Mucosa of rectum (tissue), 2 donors: ENCODE results near the gene KIF16B.

ENCODE experiments used
- H3K27ac ChIP-seq, 2 donors: one replicate each; pipeline ENCODE4 v1.7.0; 2013; ENCODE audit warnings: inconsistent platforms in 2 of 2, low read depth in 2 of 2, low read length in 2 of 2
- H3K27me3 ChIP-seq, 2 donors: one replicate each; pipeline ENCODE4 v1.7.0; 2013; ENCODE audit warnings: low read length in 2 of 2; ENCODE audit not compliant: control insufficient read depth in 2 of 2, insufficient read depth in 2 of 2
- H3K36me3 ChIP-seq, 2 donors: one replicate each; pipeline ENCODE4 v1.7.0; 2013; ENCODE audit warnings: low read length in 2 of 2; ENCODE audit not compliant: control insufficient read depth in 2 of 2, insufficient read depth in 2 of 2
- H3K4me1 ChIP-seq, 2 donors: one replicate each; pipeline ENCODE4 v1.7.0; 2013; ENCODE audit warnings: low read length in 2 of 2, mild to moderate bottlenecking in 1 of 2; ENCODE audit not compliant: control insufficient read depth in 2 of 2, insufficient read depth in 2 of 2
- H3K4me3 ChIP-seq, 2 donors: one replicate each; pipeline ENCODE4 v1.7.0; 2013; ENCODE audit warnings: low read length in 2 of 2
- H3K9ac ChIP-seq, 2 donors: one replicate each; pipeline ENCODE4 v1.7.0; 2013; ENCODE audit warnings: low read length in 2 of 2, low read depth in 1 of 2, mild to moderate bottlenecking in 1 of 2
- H3K9me3 ChIP-seq, 2 donors: one replicate each; pipeline ENCODE4 v1.7.0; 2013; ENCODE audit warnings: low read length in 2 of 2; ENCODE audit not compliant: control insufficient read depth in 2 of 2
- donor health status: healthy.
- donor health status: Normal muscosa, but diverticular disease.

KIF16B gene, protein sequence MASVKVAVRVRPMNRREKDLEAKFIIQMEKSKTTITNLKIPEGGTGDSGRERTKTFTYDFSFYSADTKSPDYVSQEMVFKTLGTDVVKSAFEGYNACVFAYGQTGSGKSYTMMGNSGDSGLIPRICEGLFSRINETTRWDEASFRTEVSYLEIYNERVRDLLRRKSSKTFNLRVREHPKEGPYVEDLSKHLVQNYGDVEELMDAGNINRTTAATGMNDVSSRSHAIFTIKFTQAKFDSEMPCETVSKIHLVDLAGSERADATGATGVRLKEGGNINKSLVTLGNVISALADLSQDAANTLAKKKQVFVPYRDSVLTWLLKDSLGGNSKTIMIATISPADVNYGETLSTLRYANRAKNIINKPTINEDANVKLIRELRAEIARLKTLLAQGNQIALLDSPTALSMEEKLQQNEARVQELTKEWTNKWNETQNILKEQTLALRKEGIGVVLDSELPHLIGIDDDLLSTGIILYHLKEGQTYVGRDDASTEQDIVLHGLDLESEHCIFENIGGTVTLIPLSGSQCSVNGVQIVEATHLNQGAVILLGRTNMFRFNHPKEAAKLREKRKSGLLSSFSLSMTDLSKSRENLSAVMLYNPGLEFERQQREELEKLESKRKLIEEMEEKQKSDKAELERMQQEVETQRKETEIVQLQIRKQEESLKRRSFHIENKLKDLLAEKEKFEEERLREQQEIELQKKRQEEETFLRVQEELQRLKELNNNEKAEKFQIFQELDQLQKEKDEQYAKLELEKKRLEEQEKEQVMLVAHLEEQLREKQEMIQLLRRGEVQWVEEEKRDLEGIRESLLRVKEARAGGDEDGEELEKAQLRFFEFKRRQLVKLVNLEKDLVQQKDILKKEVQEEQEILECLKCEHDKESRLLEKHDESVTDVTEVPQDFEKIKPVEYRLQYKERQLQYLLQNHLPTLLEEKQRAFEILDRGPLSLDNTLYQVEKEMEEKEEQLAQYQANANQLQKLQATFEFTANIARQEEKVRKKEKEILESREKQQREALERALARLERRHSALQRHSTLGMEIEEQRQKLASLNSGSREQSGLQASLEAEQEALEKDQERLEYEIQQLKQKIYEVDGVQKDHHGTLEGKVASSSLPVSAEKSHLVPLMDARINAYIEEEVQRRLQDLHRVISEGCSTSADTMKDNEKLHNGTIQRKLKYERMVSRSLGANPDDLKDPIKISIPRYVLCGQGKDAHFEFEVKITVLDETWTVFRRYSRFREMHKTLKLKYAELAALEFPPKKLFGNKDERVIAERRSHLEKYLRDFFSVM (N-terminal part only)

DNA sequence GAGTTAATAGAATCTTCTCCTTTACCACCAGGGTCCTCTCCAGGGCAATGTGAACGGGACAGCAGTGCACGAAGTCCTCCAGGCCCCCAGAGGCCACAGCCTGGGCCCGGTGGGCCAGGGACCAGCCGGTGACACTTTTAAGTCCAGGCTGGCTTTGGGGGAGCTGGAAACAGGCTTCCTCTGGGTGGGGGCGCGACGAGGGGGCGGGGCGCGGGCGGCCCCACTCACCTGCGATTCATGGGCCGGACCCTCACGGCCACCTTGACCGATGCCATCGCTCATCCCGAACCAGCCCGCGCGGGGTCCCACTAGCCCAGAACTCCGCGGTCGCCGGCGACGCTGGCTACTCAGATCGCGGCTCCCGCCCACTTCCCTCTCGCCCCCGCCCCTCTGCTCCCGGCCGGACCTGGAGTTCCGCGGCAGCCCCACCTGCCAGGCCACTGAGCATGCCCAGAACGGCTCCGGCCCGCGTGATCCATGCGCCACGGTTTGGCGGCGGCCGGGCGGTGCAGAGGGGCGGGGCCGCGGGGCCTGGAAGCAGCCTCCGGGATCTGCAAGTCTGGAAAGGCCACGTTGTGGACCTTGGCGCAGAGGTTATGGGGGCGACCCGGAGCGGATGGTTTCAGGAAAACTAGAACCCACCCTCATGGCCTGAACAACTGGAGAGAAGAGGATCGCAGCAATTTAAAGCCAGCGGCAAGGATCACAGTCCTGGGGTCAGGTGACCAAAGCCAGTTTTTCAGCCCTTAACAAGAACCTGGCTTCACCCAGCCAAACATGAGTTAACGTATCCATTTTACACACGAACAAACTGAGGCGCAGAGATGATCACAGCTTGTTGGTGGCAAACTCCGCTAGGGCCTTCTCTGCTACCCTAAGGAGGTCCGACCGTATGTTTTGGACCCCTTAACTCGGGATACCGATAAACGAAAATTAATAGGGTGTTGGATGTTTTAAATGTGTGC lies at the start of gene KIF16B:
TSS of gene KIF16B (minus strand) at position 448 of the 965 bp plus-strand sequence. CDS start at position 275, 173 bp downstream.
- Histone ChIP-seq H3K4me1 (peaks cover 20 to 28% of the 10 kb centered on the region in 2 donors), H3K36me3 (peaks cover 0 to 2% of the 10 kb centered on the region in 2 donors), H3K9me3 (no peaks in the 10 kb centered on the region), H3K9ac (peak within 1 kb of the TSS; percentile 87 to 96), H3K4me3 (peak within 1 kb of the TSS; percentile 77 to 85), H3K27me3 (no peaks in the 10 kb centered on the region), H3K27ac (peak within 1 kb of the TSS; percentile 80 to 85)

DNA sequence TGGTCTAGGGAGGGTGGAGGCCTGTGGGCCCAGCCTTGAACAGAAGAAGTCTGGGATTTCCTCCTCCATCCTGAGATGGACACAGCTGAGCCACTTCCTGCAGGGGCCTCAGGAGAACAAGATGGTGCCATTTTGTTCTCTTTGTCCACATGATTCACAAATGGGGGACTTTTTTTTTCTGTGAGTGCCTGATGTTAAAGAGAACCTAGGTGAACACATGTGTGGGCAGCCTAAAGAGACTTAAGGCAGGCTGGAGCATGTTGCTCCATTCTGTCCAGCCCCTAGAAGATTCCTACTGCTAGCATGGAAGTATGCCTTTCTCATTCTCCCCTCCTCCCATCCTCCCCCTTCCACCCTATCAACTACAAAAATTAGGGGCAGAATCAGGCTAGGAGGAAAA lies 49.3 kb upstream of the KIF16B start:
- no peak overlapping the region for H3K9ac ChIP-seq
- no peaks in the 10 kb centered on the region for H3K36me3 ChIP-seq
- no peaks in the 10 kb centered on the region for H3K9me3 ChIP-seq
- no peak overlapping the region for H3K27ac ChIP-seq
- H3K4me1 ChIP-seq = peaks cover 0 to 5% of the 10 kb centered on the region in 2 donors
- H3K4me3 ChIP-seq = no peak overlapping the region
- no peaks in the 10 kb centered on the region for H3K27me3 ChIP-seq

DNA sequence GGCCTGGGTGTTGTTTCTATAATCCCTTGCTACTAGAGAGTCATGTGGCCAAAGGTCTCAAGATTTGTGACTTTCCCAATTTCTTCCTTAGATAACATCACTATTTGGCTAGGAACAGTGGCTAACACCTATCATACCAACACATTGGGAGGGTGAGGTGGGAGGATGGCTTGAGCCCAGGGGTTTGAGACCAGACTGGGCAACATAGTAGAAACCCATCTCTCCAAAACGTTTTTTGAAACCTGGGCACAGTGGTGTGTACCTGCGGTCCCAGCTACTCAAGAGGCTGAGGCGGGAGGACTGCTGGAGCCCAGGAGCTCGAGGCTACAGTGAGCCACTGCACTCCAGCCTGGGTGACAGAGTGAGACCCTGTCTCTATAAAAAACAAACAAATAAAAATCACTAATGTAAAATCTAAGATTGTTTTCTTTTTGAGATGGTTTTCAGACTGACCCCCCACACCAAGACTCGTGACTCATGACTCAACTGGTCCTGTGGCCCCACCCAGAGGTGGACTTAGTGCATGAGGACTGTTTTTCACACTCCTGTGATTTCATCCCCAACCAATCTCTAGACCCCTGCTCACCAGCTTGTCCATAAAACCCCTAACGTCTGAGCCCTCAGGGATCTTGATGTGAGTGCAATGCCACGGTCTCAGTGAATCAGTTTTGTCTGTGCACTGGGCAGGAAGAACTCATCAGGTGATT lies 48.3 kb upstream of the KIF16B start:
- no peaks in the 10 kb centered on the region for H3K36me3 ChIP-seq
- H3K9me3 ChIP-seq = no peaks in the 10 kb centered on the region
- peaks cover 0 to 5% of the 10 kb centered on the region in 2 donors for H3K4me1 ChIP-seq
- H3K9ac ChIP-seq = no peak overlapping the region
- no peak overlapping the region for H3K27ac ChIP-seq
- no peak overlapping the region for H3K4me3 ChIP-seq
- H3K27me3 ChIP-seq = no peaks in the 10 kb centered on the region

DNA sequence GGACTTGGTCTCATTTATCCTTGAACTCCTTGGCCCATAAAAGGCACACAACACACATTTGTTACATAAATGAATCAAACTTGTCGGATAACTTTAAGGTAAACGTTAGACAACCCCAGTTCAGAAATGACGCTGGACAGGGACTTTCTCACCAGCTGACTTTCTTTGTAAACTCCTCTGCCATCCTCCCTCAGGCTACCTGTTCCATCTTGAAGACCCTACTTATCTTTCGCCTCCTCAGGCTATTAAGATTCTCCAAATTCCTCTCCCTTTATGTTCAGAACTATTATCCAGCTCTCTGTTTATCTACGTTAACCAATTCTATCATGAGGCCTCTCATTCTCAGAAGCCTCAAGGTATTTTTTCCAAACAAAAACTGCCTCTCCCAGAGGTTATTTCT lies 47.7 kb upstream of the KIF16B start:
- no peaks in the 10 kb centered on the region for H3K27me3 ChIP-seq
- H3K27ac ChIP-seq = no peak overlapping the region
- no peak overlapping the region for H3K9ac ChIP-seq
- no peaks in the 10 kb centered on the region for H3K9me3 ChIP-seq
- no peak overlapping the region for H3K4me3 ChIP-seq
- no peaks in the 10 kb centered on the region for H3K36me3 ChIP-seq
- H3K4me1 ChIP-seq = peaks cover 0 to 5% of the 10 kb centered on the region in 2 donors

DNA sequence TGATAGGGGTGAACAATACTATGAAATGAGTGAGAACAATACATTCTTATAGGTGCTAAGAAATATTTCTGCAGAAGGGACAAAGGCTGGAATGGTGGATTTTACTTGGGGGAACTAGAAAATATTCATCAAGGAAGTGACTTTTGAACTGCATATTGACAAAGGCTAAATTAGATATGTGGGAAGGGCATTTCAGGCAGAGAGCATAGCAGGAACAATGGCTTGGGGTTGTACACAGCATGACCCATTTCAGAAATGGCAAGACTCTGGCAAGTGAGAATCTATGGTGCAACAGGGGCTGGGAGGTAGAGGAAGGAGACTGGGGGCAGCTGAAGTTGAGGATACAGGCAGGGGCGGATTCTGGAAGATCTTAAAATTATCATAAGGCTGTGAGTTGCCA lies 46.7 kb upstream of the KIF16B start:
- no peak overlapping the region for H3K27ac ChIP-seq

DNA sequence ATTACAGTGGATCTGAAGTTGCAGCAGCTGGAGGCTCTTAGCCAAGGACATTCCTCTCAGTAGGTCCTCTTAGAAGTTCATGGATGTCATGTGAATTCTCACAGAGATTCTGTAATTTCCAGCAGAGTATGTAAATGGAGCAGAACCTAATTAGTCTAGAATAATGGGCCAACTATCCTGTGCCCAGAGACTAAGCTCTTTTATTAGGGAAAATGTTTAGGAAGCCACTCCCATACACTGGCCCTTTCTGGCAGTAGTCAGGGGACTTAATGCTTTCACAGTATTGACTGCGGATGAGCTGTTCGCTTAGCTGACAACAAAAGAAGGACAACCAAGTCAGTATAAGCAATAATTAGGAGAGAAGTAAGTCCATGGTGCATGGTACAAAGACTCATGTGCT lies 43.8 kb upstream of the KIF16B start:
- Histone ChIP-seq H3K4me1 (peaks cover 7 to 14% of the 10 kb centered on the region in 2 donors), H3K36me3 (no peaks in the 10 kb centered on the region), H3K27me3 (no peaks in the 10 kb centered on the region), H3K27ac (no peak overlapping the region), H3K9me3 (no peaks in the 10 kb centered on the region), H3K9ac (no peak overlapping the region), H3K4me3 (no peak overlapping the region)

More for the DNA sequence above, 46.7 kb upstream of the KIF16B start:
- Histone ChIP-seq H3K27me3 (no peaks in the 10 kb centered on the region), H3K9me3 (no peaks in the 10 kb centered on the region), H3K9ac (no peak overlapping the region), H3K4me3 (no peak overlapping the region), H3K4me1 (peaks cover 7 to 14% of the 10 kb centered on the region in 2 donors), H3K36me3 (no peaks in the 10 kb centered on the region)

DNA sequence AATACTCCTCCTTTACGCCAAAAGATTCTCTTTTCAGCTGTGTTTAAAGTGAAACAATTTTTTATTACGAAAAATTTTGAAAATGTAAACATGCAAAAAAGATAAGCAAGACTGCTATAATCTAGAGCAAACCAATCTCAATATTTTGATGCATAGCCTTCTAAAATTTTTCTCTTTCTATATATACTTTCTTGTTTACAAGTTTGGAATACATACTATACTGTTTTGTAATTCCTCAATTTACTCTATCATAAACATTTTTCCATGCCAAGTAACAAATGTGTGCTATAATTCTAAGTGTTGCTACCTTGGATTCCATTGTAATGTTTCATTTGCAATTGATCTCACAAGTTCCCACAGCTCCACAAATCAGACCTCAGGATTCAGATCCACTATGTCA lies 43.1 kb upstream of the KIF16B start:
- Histone ChIP-seq H3K27me3 (no peaks in the 10 kb centered on the region), H3K9me3 (no peaks in the 10 kb centered on the region), H3K27ac (no peak overlapping the region), H3K36me3 (no peaks in the 10 kb centered on the region), H3K4me3 (no peak overlapping the region), H3K9ac (no peak overlapping the region), H3K4me1 (peaks cover 7 to 19% of the 10 kb centered on the region in 2 donors)

DNA sequence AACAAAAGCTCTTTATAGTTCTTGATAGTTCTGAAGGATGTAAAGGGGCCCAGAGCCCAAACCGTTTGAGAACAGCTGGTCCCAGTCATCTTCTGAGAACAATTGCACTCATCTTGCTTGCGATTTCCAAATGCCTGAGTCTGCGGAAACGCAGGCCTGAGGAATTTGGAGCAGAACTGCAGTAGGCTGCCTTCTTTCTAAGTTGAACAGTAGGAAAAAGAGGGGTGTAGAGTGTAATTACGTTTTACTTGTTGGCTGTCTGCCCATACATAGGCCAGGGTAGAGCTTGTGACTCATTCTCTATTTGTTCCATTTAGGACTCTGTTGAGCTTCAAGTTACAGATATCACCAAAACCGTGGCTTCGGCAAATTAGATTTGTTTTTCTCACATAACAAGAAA lies 42.0 kb upstream of the KIF16B start:
- Histone ChIP-seq H3K27ac (no peak overlapping the region), H3K27me3 (no peaks in the 10 kb centered on the region), H3K4me3 (no peak overlapping the region), H3K9me3 (no peaks in the 10 kb centered on the region), H3K9ac (no peak overlapping the region), H3K36me3 (no peaks in the 10 kb centered on the region), H3K4me1 (peaks cover 7 to 18% of the 10 kb centered on the region in 2 donors)
